Neural progenitor cell (in vitro differentiated cells): ENCODE measurements around the gene PRPF40A.

ENCODE experiments used
- CTCF ChIP-seq: fragments of 200-600 bp; sonication (generic); IDR thresholded peaks from 2 replicates; pipeline ENCODE4 v1.5.1; 2017; ENCODE audit warnings: antibody characterized with exemption, mild to moderate bottlenecking
- EZH2 ChIP-seq: fragments of 200-600 bp; sonication (generic); IDR thresholded peaks from 2 replicates; pipeline ENCODE4 v1.6.1; 2017; ENCODE audit warnings: antibody characterized with exemption, mild to moderate bottlenecking, moderate library complexity
- EZH2phosphoT487 ChIP-seq: fragments of 200-600 bp; sonication (generic); IDR thresholded peaks from 2 replicates; pipeline ENCODE4 v1.6.1; 2017; ENCODE audit warnings: antibody characterized with exemption

DNA sequence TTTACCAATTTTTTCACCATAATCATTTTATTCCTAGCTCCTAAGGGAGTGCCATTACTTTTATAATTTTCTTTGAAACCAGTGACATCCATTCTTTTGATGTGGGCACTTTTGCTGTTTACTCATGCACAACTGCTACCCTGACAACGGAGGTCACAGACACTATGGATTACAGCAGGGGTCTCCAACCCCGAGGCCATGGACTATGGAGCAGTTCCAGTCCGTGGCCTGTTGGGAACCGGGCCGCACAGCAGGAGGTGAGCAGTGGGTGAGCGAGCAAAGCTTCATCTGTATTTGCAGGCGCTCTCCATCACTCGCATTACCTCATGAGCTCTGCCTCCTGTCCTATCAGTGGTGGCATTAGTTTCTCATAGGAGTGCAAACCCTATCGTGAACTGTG lies 34.6 kb downstream of the PRPF40A start:
- no peak for TF ChIP-seq EZH2
- TF ChIP-seq CTCF = no peak
- TF ChIP-seq EZH2phosphoT487 = no peak
